Stimulated activated CD8-positive, alpha-beta memory T cell treated with anti-CD3 and anti-CD28 coated beads, Interleukin-7, amount 100 ng/mL, for 24 hours (primary cell): ENCODE data around the gene SELENOT.
"Not testable (repeated sequence)": the region's sequence is repeated elsewhere in the genome, so short reads cannot be mapped to it uniquely, and the experiment has no call there.

Experiments
- DNase-seq: peaks from one replicate; pipeline ENCODE4 v3.0.0-alpha.2; 2020; ENCODE audit warnings: low read depth

The SELENOT gene

DNA sequence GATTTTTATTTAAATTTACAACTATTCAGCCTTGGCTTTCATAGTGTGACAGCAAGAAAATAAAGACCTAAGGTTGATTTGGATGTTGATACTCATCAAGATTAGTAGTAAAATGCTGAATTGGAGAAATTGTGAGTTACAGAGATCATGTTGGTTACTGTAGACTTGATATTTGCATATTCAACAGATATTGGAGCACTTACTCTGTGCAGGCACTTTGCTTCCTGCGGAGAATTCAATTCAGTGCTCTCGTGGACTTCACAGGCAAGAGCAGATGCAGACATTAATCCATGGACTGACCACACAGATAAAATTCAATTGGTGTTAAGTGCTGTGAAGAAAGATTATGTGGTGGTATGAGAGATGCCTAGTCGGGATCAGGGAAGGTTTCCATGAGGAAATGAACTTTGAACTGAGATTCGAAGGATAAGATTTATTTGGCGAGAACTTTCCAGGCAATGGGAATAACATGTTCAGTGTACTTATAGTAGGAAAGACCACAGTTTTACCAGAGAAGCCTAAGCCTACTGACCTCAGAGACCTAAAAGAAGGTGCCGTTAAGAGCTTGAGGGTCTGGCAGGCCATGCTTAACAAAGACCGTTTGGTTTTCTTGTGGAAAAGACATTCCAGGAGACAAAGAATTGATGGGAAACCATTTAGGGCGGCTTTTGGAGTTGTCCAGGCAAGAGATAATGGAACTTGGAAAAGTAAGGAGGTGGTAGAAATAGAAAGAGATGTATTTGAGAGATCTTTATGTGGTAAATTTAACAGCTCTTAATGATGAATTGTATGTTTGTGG is 4.3 kb downstream of the SELENOT start:
- no peak for DNase-seq

DNA sequence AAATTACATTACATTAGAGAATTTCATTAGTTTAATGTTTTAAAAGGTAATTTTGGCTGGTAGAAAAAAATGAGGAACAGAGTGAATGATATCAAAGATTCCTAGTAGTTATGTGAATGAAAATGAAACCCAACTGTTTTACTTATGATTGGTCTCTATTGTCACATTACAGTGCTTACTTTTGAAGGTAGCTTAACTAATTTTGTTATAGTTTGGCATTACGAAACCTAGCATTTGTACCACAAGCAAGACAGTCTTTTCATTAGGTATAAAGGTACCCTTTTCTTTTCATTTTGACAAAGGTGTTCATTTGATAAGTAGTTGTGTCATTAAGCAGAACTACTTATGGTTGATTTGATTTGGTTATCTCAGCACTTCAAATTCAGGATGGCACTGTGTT is 6.9 kb downstream of the SELENOT start:
- no peak for DNase-seq

DNA sequence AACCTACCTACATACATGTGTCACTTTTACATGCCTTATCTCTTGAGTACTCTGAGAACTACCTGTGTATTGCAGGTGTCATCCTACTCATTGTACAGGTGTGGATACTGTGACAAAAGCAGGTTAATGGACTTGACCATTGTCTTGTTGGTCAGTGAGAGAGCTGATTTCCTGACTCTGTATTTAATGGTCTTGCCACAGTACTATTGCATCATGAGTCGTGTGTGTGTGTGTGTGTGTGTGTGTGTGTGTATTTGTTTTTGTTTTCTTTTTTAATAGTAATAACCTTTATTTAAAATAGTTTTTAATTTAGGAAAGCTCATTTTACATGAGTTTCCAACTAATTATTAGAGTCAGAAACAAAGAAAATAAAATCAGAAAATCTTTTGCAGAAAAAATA is 7.7 kb downstream of the SELENOT start:
- DNase-seq, result no peak

DNA sequence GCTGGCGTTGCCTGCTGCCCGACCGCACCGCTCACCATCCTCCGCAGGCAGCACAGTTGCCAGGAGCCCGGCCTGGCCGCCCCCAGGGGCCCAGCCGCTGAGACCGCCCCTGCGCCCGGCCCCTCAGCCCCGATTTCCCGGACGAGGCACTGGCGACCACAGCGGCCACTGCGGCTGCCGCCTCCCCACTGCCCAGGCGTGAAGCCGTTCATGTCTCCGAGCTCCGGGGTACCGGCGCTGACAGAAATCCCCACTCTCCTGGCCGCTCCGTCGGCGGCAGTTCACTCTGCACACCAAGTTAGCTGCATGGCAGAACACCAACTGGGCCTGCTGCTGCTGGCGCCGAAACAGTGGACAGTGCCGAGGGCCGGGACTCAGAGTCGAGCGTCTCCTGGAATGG is 8.5 kb downstream of the SELENOT start:
- DNase-seq, result no peak

DNA sequence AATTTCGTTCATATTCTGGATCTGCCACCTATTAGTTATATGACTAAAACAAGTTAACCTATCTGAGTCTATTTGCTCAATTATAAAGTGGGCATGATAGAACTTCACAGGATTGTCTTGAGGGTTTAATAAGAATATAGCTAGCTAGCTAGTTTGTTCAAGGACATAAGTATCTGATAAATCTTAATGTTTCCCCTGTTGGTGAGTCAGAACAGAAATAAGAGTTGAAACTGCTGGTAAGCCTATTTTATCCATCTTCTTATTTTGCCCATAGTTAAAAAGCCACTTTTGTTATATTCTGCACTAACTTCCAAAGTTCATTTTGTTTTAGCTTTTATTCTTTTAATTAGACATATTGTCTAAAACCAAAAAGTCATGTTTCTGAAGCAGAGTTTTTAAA is 9.4 kb downstream of the SELENOT start:
- no peak for DNase-seq

DNA sequence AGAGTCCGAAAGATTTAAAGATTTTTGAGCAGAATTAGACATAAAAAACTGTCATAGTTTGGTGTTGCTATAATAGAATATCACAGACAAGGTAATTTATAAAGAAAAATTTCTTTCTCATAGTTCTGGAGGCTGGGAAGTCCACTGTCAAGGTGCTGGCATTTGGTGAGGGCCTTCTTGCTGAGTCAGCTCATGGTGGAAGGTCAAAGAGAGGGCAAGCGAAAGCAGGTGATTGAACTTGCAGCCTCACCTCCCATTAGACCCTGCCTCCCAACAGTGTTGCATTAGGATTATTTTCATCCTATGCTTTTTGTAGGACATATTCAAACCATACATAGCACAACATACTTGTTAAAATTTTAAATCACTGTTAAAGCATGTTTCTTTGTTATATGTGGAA is 9.9 kb downstream of the SELENOT start:
- no peak for DNase-seq

DNA sequence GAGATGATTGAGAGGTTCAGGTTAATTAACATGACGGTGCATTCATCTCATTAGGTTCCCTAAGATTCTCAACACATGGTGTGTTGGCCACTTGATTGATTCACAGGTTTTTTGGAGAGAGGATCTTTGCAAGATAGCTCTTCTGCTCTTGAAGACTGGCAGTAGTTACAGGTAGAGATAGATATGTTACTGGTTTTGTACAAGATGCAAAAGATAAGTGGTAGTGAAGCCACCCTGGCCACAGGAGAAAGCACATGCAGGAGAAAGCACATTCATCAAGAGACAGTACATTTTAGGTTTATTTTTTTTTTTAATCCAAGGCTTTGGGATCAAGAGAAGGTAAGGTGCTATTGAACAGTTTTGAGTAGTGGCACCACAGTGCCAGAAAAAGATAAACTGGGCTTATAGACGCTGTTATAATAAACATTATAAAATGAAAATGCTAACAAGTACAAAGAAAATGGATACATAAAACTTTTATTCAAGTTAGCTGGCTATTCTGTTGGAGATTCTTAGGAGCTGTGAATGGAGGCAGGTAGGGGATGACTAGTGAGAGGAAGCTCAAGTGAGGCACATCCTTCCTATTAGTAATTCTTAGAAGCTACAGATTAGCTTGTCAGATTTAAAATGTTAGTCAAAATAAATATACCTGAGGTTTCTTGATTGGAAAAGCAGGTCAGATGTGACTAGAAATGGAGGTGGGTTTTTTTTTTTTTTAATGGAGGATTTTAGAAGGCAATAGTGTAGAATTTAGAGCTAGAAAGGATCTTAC is 10.8 kb downstream of the SELENOT start:
- no peak for DNase-seq

DNA sequence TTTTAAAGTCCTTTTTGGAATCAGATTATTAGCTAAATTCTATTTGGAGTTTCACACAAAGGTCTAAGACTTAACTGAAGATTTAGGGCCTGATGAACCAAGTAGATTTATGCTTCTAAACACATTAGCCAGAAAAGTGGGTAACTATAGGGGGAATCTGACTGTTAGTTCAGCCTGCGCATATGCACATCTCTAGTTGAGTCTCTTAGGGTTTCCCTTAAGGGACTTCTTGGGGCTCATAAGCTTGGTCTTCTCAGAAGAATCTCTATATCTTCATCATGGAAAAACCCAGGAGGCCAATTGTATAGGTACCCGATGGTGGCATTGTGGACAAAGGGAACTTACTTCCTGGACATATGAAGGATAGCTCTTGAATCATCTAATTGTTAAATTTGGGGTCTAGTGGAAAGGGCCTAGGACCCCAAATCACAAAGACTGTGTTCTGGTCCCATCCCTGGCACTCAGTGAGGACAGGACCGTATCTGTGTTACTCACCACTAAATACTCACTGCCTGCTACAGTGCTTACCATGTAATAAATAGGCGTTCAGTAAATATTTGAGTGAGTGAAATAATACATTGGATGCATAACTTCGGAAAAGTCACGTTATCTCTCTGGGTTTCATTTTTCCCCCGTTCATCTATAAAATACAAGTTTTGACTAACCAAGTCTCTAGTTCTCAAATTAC is 17.0 kb downstream of the SELENOT start:
- no peak for DNase-seq

DNA sequence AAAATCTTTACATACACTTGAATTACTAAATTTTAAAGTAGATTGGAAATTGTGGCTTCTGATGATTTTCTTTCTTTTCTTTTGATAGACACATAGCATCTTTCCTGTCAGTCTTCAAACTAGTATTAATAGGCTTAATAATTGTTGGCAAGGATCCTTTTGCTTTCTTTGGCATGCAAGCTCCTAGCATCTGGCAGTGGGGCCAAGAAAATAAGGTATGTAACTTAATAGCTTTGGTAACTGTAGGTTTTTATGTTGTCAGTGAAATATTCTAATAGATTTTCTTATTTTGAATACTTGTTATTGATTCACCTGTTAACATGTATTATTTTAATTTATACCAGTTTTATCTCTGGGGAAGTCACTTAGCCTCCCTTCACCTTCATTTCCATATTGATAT is 19.8 kb downstream of the SELENOT start:
- not testable (repeated sequence) for DNase-seq

DNA sequence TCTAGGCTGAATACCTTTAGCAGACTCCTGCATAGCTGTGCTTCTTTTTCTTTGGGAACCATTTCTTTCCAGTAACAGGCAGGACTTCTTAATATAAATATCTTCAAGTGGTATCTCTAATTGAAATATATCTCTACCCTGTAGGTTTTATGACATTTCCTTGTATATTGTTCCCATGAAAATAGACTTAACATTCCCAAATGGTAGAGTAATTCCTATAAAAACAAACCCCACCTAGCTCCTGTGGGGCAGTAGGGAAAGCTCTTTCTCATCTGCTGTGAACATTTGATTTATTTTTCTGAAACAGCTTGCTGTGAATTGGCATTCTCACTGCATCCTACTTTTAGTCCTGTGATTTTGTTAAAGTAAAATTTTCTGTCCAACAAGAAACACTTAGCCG is 20.8 kb downstream of the SELENOT start:
- no peak for DNase-seq

DNA sequence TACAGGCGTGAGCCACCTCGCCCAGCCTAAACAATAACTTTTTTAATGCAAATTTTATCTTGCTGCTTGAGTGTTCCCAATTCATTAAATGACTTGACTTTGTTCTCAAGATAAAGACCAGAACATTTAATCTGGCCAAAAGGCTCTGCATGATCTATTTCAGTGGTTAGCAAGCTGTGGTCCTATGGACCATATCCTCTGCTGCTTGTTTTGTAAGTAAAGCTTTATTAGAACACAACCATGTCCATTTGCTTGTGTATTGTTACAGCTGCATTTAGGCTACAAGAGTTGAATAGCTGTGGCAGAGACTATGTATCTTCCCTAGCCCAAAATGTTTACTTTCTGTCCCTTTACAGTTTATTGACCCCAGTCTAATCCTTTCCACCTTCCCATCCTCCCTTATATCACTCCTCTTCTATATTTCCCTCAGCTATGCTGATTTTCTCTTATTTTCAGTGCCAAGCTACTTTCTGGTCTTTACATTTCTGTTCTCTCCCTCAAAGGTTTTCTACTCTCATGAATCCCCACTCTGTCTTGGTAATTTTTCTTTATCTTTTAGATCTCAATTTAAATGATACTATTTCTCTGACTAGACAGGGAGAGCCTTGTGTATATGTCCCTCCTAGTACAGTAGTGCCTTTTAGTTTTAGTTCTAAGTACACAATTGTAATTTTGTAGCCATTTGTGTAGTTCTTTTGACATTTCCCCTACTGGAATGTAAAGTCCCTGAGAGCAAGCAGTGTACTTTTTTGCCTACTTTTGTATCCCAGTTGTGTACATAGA is 23.2 kb downstream of the SELENOT start:
- DNase-seq, result no peak

DNA sequence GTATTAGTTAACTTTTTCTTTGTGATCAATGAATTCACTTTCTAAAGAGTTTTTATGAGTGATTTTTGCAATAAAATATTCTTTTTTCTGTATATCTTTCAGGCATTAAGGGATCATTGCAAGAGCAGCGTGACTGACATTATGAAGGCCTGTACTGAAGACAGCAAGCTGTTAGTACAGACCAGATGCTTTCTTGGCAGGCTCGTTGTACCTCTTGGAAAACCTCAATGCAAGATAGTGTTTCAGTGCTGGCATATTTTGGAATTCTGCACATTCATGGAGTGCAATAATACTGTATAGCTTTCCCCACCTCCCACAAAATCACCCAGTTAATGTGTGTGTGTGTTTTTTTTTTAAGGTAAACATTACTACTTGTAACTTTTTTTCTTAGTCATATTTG is 24.4 kb downstream of the SELENOT start:
- DNase-seq, result no peak

DNA sequence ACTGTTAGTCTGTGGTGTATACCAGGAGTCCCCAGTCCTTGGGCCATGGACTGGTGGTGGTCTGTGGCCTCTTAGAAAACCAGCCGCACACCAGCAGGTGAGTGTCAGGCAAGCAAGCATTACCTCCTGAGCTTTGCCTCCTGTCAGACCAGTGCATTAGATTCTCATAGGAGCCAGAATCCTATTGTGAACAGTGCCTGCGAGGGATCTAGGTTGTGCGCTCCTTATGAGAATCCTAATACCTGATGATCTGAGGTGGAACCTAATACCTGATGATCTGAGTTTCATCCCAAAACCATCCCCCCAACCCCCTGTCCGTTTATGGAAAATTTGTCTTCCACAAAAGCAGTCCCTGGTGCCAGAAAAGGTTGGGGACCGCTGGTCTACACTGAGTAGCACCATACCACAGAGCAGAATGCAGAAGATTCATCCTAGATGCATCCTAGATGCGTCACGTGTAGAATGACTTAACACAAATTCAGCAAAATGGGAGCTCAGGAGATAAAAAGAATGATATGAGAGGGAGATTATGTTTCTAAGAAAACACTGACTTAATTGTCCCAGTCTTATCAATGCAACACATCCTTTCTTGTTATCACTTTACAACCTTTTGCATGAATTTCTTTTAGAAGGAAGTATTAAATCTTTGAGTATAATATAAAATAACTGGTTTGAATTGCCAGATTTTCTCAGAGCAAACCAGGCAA is 28.5 kb downstream of the SELENOT start:
- no peak for DNase-seq

DNA sequence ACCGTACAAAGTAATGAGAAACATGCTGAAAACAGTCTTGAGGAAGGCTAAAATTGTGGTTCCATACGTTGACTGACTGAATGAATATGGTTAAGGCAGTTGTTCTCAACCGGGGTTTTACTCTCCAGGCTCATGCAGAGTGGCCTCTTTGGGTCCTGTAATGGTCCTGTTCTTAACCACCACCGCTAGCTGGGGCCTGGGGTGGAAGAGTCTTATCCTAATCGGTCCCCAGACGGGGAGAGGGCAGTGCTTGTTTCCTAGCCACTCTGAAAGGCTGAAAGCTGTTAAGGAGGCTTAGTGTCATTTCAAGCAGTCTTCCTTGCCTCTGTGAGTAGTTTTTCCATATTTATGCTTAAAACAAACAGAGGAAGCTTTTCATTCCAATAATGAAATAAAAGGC is 32.0 kb downstream of the SELENOT start:
- DNase-seq, result no peak

DNA sequence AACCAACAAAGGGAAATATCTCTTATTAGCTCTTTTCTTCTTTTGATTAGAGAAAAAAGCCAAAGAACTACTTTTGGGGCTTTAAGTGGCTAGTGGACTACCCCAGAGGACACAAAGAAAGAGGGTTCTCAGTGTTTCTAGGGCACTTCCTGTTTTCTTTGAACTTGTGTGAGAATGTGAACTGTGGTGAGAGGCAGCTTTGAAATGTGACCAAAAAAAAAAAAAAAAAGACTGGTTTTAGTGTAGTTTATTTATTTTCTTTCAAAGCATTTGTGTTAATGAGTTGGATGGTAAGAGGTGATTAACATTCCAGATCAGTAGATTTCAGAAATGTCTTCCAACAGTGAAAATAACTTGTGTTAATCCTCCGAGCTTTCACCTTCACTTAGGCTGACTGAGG is 32.4 kb downstream of the SELENOT start:
- no peak for DNase-seq

DNA sequence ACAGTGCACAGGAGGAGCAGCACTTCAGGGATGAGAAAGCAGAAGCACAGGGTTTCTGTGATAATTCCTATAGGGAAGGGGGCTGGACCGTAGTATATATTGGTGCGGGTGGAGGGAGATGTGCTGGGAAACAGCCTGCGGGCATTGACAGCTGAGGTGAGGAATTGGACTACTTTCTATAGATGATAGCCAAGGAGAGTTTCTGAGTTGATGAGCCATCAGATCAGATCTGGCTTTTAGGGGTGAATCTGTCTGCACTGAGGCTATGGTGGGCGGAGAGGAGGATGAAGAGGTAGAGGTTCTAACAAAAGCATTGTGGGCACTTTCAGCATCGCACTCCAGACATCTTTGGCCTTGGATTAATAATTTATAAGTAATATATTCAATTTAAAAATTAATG is 33.1 kb downstream of the SELENOT start:
- DNase-seq, result no peak

DNA sequence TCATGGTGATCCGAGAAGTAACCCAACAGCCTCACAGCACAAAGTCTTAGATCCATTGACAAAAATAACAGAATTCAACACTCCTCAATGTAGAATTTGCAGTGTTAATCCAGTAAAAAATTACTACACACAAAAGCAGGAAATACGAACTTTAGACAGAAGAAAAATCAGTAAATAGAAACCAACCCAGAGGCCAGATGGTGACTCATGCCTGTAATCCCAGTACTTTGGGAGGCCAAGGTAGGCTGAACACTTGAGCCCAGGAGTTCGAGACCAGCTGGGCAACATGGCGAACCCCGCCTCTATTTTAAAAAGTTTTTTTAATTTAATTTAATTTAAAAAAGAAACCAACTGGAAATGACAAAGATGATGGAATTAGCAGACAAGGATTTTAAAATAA is 36.1 kb downstream of the SELENOT start:
- DNase-seq, result no peak

DNA sequence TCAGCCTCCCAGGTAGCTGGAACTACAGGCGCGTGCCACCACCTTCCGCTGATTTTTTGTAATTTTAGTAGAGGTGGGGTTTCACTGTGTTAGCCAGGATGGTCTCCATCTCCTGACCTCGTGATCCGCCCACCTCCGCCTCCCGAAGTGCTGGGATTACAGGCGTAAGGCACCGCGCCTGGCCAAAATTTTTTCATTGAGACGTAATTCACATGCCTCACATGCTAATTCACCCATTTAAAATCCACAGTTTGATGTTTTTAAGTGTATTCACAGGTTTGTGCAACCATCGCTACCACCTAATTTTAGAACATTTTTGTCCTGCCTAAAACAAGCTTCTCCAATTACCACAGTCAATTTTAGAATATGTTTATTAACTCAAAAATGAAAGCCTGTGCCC is 37.1 kb downstream of the SELENOT start:
- DNase-seq, result no peak

DNA sequence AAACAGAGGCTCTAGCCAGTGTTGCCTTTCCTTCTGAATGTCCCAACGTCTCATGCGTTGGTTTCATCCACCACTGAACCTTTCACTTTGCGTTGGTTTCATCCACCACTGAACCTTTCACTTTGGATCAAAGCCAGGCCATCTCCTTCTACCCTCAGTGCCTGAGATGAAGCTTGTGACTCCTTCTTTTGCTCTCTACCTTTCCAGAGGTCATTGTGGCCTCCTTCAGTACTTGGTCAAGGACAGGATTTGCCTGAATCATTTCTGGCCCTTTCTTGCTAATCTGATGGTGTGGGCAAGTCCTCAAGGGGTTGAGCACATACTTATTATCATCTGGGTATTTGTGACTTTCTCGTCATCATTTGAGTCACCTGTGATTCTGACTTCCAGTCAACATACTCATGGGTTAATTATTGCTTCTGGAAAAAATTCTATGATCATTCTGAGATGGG is 50.0 kb downstream of the SELENOT start:
- no peak for DNase-seq

DNA sequence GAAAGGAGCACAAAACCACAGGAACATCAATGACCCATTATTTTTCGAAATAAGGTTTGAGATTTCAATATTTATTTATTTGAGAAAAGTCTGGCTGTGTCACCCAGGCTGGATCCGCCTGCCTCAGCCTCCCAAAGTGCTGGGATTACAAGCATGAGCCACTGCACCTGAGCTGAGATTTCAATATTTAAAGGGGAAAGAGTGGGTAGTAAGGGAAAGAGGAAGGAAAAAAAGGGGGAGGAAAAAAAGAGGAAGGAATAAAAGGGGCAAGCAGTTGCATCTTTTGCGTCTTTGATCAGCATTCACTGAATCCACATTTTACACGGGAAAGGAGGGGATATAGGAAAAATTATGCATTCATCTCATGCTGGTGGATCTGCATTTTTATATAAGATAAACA is 53.2 kb downstream of the SELENOT start:
- no peak for DNase-seq

DNA sequence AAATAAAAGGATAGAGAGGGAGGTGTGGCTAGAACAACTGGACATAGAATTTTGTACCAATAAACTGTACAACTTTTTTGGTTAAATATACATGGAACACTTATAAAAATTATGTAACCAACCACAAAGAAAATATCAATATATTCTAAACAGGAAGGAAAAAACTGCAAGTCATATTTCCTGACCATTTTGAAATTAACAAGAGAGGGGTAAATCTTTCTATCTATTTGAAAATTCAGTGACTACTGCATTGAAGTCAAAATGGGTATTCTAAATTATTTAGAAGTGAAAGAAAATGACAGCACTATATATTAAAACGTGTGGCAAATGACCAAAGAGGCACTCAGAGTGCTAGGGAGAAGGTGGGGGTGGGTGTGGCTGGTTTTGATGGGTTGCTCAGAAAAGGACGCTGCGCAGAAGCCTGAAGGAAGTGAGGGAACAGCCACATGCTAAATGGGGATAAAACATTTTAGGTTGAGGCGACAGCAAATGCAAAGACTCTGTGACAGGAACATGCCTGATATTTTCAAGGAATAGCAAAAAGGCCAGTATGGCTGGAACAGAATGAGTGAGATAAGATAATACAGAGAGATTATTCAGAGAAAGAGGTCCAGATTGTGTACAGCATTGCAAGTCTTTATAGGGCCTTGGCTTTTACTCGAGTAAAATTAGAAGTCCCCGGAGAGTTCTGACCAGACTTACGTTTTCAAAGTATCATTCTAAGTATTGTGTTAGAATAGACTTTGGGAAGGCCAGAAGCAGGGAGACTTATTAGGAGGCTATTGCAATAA is 59.5 kb downstream of the SELENOT start:
- no peak for DNase-seq
